Neural cell (in vitro differentiated cells): ENCODE measurements around the gene MAGI2. TPM values are rescaled to one million over a fixed set of nuclear protein-coding genes. Genes with fewer than 3 reads are reported as not detected.

ENCODE experiments used
- H2AFZ ChIP-seq: fragments of 200-600, 300-800 bp; sonication (generic), shearing (Covaris generic); 2 replicates; pipeline ENCODE4 v1.6.0; 2014; ENCODE audit warnings: low read depth, mild to moderate bottlenecking, antibody characterized with exemption, low read length, moderate library complexity
- H3F3A ChIP-seq: fragments of 200-600 bp; shearing (Covaris generic); 2 replicates; pipeline ENCODE4 v1.6.1; 2016; ENCODE audit warnings: mild to moderate bottlenecking, moderate library complexity, mixed read lengths, antibody characterized with exemption, low read length; ENCODE audit not compliant: insufficient read depth, poor library complexity, severe bottlenecking
- H3K27ac ChIP-seq: fragments of 200-600, 300-800 bp; sonication (generic), shearing (Covaris generic); 2 replicates; pipeline ENCODE4 v1.5.1; 2014; ENCODE audit warnings: mild to moderate bottlenecking, low read length, moderate library complexity
- H3K27me3 ChIP-seq: fragments of 300-800, 200-600 bp; sonication (generic), shearing (Covaris generic); 2 replicates; pipeline ENCODE4 v1.6.0; 2014; ENCODE audit warnings: mild to moderate bottlenecking, low read depth, low read length, moderate library complexity; ENCODE audit not compliant: insufficient read depth
- H3K36me3 ChIP-seq: fragments of 300-800, 200-600 bp; sonication (generic), shearing (Covaris generic); 2 replicates; pipeline ENCODE4 v1.5.1; 2014; ENCODE audit warnings: mild to moderate bottlenecking, antibody characterized with exemption, low read length, moderate library complexity; ENCODE audit not compliant: insufficient read depth
- H3K4me2 ChIP-seq: fragments of 300-800, 200-600 bp; sonication (generic), shearing (Covaris generic); 2 replicates; pipeline ENCODE4 v1.6.0; 2014; ENCODE audit warnings: mild to moderate bottlenecking, low read length
- H3K4me3 ChIP-seq: fragments of 300-800, 200-600 bp; sonication (generic), shearing (Covaris generic); 2 replicates; pipeline ENCODE4 v1.5.1; 2014; ENCODE audit warnings: mild to moderate bottlenecking, low read length, moderate library complexity
- H3K79me2 ChIP-seq: fragments of 200-600 bp; shearing (Covaris generic); replicated peaks from 2 replicates; pipeline ENCODE4 v1.6.0; 2014; ENCODE audit warnings: mild to moderate bottlenecking, low read length, moderate library complexity; ENCODE audit not compliant: insufficient read depth
- H3K9ac ChIP-seq: fragments of 300-800, 200-600 bp; sonication (generic), shearing (Covaris generic); 2 replicates; pipeline ENCODE4 v1.6.1; 2016; ENCODE audit warnings: mild to moderate bottlenecking, low read length, mixed read lengths
- H3K9me2 ChIP-seq: fragments of 200-600 bp; shearing (Covaris generic); 2 replicates; pipeline ENCODE4 v1.6.1; 2016; ENCODE audit warnings: mild to moderate bottlenecking, low read length, mixed read lengths; ENCODE audit not compliant: insufficient read depth
- H3K9me3 ChIP-seq: fragments of 200-600, 300-800 bp; sonication (generic), shearing (Covaris generic); 2 replicates; pipeline ENCODE4 v1.6.1; 2016; ENCODE audit warnings: mild to moderate bottlenecking, mixed run types, low read length, moderate library complexity, mixed read lengths
- H4K20me1 ChIP-seq: fragments of 200-600 bp; shearing (Covaris generic); 2 replicates; pipeline ENCODE4 v1.6.1; 2016; ENCODE audit warnings: mild to moderate bottlenecking, mixed run types; ENCODE audit not compliant: insufficient read depth
- EP300 ChIP-seq: fragments of 450-650 bp; conservative IDR thresholded peaks from 2 replicates; pipeline ENCODE4 v1.6.1; 2014; ENCODE audit warnings: antibody characterized with exemption, mild to moderate bottlenecking, moderate library complexity; ENCODE audit not compliant: poor library complexity, severe bottlenecking
- EZH2 ChIP-seq: fragments of 200-600, 300-800 bp; shearing (Covaris generic), sonication (generic); IDR thresholded peaks from 2 replicates; pipeline ENCODE4 v1.6.1; 2014; ENCODE audit warnings: antibody characterized with exemption, low read length, borderline replicate concordance, mild to moderate bottlenecking; ENCODE audit not compliant: insufficient read depth, poor library complexity, severe bottlenecking
- MXI1 ChIP-seq: fragments of 450-650 bp; conservative IDR thresholded peaks from 2 replicates; pipeline ENCODE4 v1.6.1; 2014; ENCODE audit warnings: antibody characterized with exemption, mild to moderate bottlenecking; ENCODE audit not compliant: poor library complexity, severe bottlenecking
- POLR2AphosphoS5 ChIP-seq: IDR thresholded peaks from 2 replicates; pipeline ENCODE4 v1.6.1; 2012
- RAD21 ChIP-seq: fragments of 450-650 bp; conservative IDR thresholded peaks from 2 replicates; pipeline ENCODE4 v1.6.1; 2014; ENCODE audit warnings: antibody characterized with exemption, mild to moderate bottlenecking, moderate library complexity
- REST ChIP-seq: IDR thresholded peaks from 2 replicates; pipeline ENCODE4 v1.6.1; 2012; ENCODE audit warnings: borderline replicate concordance
- SMC3 ChIP-seq: fragments of 450-650 bp; conservative IDR thresholded peaks from 2 replicates; pipeline ENCODE4 v1.6.1; 2014; ENCODE audit warnings: antibody characterized with exemption, mild to moderate bottlenecking, moderate library complexity; ENCODE audit not compliant: poor library complexity
- TAF1 ChIP-seq: IDR thresholded peaks from 2 replicates; pipeline ENCODE4 v1.6.1; 2012; ENCODE audit warnings: low read depth
- polyA plus RNA-seq: library from polyadenylated mRNA; depleted of rRNA; stranded (reverse); fragments of >200 nt; gene quantifications from 2 replicates; pipeline ENCODE4 v1.2.3, GENCODE V29; 2014
- TF ChIP-seq, protein P1 (sequence below): fragments of 450-650 bp; IDR thresholded peaks from 2 replicates; pipeline ENCODE4 v1.5.1; 2014; ENCODE audit warnings: antibody characterized with exemption, mild to moderate bottlenecking, moderate library complexity; ENCODE audit not compliant: poor library complexity, severe bottlenecking

Gene MAGI2
- polyA plus RNA-seq, 1 donor from 2014 or later: 19.3 TPM

GRCh38 chr7:78542981-78543380 is 910.5 kb downstream of the MAGI2 start (continued):
- TF ChIP-seq, protein P1, sequence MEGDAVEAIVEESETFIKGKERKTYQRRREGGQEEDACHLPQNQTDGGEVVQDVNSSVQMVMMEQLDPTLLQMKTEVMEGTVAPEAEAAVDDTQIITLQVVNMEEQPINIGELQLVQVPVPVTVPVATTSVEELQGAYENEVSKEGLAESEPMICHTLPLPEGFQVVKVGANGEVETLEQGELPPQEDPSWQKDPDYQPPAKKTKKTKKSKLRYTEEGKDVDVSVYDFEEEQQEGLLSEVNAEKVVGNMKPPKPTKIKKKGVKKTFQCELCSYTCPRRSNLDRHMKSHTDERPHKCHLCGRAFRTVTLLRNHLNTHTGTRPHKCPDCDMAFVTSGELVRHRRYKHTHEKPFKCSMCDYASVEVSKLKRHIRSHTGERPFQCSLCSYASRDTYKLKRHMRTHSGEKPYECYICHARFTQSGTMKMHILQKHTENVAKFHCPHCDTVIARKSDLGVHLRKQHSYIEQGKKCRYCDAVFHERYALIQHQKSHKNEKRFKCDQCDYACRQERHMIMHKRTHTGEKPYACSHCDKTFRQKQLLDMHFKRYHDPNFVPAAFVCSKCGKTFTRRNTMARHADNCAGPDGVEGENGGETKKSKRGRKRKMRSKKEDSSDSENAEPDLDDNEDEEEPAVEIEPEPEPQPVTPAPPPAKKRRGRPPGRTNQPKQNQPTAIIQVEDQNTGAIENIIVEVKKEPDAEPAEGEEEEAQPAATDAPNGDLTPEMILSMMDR: no peak
- no peak for TF ChIP-seq POLR2AphosphoS5

- H4K20me1 ChIP-seq: no peaks in the 10 kb centered on the region
- H3K27me3 ChIP-seq: no peaks in the 10 kb centered on the region
- H3K27ac ChIP-seq: no peak overlapping the region
- H3F3A ChIP-seq: no peaks in the 10 kb centered on the region
- no peaks in the 10 kb centered on the region for H3K9me2 ChIP-seq
- H3K4me2 ChIP-seq: no peak overlapping the region
- no peak overlapping the region for H3K4me3 ChIP-seq
- no peak overlapping the region for H3K9ac ChIP-seq
- H2AFZ ChIP-seq: no peak overlapping the region
- no peaks in the 10 kb centered on the region for H3K79me2 ChIP-seq
- no peaks in the 10 kb centered on the region for H3K36me3 ChIP-seq
- no peaks in the 10 kb centered on the region for H3K9me3 ChIP-seq
- TF ChIP-seq MXI1: no peak
- TF ChIP-seq RAD21: no peak
- TF ChIP-seq POLR2AphosphoS5: no peak
- TF ChIP-seq TAF1: no peak
- no peak for TF ChIP-seq EZH2
- TF ChIP-seq, protein P1: no peak
- TF ChIP-seq REST: no peak
- no peak for TF ChIP-seq EP300
- TF ChIP-seq SMC3: no peak
These were observed 910.9 kb downstream of the MAGI2 start for GRCh38 chr7:78542541-78542940.

DNA sequence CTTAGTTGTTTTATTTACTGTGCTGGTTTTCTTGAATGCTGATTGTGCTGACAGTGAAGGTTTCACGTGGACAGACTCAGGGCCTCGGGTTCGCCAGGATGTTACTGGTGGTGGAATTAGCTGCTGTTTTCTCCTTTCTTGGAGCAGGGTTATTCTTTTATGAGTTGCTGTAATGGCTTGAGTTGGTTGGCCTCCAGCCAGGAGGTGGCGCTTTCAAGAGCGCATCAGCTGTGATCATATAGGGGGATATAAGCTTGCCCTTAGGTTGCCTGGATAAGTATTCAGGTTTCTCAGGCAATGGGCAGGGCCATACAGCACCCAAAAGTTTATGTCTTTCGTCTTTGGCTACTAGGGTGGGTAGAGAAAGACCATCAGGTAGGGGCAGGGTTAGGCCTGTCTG is 913.6 kb downstream of the MAGI2 start:
- Histone ChIP-seq H3K9me3 (no peaks in the 10 kb centered on the region), H2AFZ (no peak overlapping the region), H3K27ac (no peak overlapping the region), H3K4me3 (no peak overlapping the region), H3K9ac (no peak overlapping the region), H4K20me1 (no peaks in the 10 kb centered on the region), H3F3A (no peaks in the 10 kb centered on the region), H3K36me3 (no peaks in the 10 kb centered on the region), H3K4me2 (no peak overlapping the region), H3K79me2 (no peaks in the 10 kb centered on the region), H3K9me2 (no peaks in the 10 kb centered on the region), H3K27me3 (no peaks in the 10 kb centered on the region)
- TF ChIP-seq EP300 (no peak), SMC3 (no peak), EZH2 (no peak), RAD21 (no peak), REST (no peak), MXI1 (no peak), TAF1 (no peak)
- TF ChIP-seq, protein P1: no peak
